ENCODE results near the gene GRIA1.
"Not testable (repeated sequence)": the region's sequence is repeated elsewhere in the genome, so short reads cannot be mapped to it uniquely, and the experiment has no call there.

Gene GRIA1

DNA sequence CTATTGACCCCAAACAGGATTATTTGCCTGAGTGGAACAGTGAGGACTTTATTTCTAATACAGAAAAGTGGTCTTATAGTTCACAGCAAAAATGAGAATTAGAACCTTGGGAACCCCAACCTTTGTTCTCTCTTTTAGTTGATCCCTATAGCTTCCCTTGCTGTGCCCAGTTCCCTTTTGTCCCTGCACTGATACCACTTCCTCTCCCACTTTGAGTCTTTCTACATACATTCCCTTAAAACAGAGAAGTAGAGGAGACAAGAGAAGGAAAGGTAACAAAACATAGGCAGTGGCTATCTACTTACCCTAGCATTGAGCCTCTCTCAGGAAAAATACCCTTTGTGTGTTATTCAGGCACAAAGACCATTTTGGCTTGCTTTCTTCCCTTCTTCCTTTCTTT, 301.8 kb downstream of the GRIA1 start:
- no peak for DNase-seq

- no peak for DNase-seq
Measured at GRCh38 chr5:153793699-153794098, 303.2 kb downstream of the GRIA1 start.

DNA sequence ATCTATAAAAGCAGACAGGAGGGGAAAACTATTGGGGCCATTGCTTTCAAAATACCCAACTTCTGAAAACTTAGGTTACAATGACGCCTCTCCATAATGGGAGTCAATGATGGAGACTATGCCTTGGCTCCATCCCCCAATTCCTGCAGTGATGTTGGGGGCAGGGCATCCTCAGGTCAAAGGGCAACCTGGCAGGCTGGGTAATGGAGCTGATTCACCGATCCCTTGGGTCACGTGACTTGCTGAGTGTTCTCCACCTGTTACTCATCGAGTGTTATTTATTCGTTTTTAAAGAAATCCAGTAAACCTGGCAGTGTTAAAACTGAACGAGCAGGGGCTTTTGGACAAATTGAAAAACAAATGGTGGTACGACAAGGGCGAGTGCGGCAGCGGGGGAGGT, 303.9 kb downstream of the GRIA1 start:
- no peak for DNase-seq

DNA sequence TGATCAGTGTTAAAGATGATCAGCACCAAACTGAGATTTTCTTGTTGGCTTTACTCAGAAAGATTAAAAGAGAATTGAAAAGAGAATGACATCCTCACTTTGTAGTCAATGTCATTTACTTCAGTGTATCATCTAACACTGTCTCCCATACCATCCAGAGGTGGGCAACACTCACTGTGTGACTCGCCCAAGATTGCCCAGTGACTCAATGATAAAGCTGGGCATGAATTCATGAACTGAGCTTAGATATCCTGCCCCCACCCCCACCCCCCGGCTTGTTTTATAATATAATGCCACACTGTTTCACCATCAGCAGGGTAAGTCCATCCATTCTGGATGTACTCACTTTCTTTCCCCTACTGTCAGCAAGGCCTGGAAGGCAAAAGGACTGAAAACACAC, 306.1 kb downstream of the GRIA1 start:
- no peak for DNase-seq

DNA sequence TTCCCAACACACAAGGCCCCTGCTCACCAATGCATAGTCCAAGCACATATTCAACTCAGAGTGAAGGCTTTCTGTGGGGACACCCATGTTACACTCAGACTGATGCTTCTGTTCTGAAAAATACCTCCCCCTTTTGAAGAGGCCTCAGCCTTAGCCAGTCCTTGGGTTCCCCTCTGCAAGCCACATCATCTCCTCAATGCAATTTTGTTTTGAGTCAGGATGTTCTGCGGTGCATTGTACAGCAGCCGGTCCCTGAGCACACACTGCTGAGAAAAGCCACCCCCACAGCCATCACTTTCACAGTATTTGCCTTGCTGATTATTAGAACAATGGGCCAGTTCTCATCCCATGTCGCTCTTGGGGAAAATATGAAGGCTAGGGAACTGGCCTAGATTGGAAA, 307.0 kb downstream of the GRIA1 start:
- no peak for DNase-seq

GRCh38 chr5:153798830-153799229, 308.4 kb downstream of the GRIA1 start:
- no peak for DNase-seq

DNA sequence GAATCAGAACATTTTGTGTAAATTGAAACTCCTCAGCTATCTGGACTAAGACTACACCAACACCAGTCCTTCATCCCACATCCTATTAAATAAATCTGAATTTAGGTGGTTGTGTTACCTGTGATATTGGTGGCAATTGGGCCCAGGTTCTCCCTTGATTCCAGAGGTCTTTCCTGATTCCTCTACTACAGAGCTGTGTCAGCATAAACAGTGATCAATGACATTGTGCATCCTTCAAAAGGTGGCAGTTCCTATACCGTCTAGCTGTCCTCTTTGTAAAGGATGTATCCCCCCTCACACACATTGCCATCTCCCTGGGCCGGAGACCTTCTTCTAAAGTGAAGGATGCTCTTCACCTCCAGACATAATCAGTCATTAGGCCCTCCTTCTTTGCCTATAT, 309.0 kb downstream of the GRIA1 start:
- no peak for DNase-seq

GRCh38 chr5:153802050-153802821, 311.8 kb downstream of the GRIA1 start:
- DNase-seq, result no peak

DNA sequence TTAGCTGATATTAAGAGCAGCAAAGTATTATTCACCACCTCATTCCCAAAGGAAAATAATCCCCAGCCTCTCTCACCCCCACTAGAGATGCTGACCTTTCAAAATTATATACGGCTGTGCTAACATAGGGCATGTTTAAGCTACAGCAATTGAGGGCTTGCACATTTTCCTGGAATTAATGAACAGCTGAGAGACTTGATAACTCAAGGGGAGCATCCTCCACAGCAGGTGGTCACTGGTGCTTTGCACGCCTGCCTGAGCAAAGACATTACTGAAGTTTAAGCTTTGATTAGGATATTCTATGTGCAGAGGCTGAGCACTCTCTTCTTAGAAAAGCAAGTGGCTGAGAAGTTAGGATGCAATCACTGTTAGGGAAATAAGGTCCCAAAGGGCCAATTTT, 317.3 kb downstream of the GRIA1 start:
- peak; percentile 3 for DNase-seq

DNA sequence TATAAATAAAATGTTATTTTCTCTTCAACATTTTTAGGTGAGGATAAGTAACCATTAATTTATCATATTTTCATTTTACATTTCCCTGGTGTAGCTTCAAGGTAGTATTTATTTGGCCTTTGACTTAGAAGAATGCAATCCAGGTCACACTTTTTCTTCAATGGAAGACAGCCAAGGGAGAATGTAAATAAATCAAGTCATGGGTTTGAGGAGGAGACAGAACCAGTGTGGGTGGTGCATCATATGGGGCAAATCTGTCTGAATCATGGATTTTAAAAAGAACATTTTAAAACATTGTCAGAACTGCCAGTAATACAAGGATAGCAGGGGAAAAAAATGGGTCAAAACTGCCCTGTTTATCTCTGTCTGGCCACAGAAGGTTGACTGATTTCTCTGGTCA, 318.7 kb downstream of the GRIA1 start:
- no peak for DNase-seq

- DNase-seq, result no peak
Measured at GRCh38 chr5:153813901-153814300, 323.4 kb downstream of the GRIA1 start.

DNA sequence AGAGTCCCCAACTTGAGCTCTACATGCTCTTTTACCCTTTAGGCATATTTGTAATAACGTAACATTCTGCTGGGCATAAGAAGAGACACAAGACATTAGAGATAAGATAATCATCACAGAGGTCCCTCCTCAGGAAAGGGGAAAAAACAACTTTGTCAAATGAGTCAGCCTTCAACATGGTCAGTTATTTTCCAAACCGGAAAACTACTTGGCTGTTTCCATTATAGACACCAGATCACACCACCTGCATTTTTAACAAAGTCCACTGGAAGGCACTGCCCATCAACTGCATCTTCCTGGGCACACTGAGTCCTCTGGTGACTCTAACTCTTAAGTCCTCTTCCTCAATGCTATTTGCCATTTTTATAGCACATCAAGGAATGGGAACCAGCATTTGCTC, 326.4 kb downstream of the GRIA1 start:
- DNase-seq, result no peak

DNA sequence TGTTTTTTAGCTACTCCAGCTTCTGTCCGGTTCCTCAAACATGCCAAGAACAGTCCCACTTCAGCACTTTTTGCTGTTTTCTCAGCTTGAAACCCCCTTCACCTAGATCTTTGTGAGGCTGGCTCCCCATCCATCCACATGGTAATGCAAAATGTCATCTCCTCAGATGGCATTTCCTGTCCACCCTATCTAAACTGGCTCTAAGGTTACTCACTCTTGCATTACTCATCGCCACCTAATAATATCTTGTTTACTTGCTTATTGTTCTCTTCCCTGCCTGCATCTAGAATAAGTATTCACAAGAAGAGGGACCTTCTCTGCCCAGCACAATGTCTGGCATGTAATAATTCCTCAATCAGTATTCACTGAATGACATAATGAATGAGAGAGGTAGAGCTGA, 328.2 kb downstream of the GRIA1 start:
- DNase-seq, result no peak

- no peak for DNase-seq
Measured at GRCh38 chr5:153823036-153823435, 332.6 kb downstream of the GRIA1 start.

DNA sequence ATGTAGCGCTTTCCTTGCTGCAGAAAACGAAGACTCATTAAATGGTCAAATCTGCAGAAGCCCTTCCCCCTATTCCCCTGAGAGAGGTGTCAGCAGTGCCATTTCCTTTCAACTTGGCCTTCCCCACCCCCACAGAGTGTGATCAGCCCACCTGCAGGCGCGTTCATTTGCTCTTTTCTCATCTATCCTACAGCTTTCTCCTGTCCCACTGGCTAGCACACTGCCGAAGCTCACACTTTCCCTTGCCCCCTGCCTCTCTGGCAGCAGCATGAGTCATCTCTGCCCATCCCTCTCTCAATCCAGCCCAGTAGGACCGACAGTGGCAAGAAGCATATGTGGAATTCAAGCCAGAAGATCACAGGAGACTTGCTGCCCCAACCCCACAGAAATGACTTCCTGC, 334.4 kb downstream of the GRIA1 start:
- DNase-seq, result peak; percentile 31

DNA sequence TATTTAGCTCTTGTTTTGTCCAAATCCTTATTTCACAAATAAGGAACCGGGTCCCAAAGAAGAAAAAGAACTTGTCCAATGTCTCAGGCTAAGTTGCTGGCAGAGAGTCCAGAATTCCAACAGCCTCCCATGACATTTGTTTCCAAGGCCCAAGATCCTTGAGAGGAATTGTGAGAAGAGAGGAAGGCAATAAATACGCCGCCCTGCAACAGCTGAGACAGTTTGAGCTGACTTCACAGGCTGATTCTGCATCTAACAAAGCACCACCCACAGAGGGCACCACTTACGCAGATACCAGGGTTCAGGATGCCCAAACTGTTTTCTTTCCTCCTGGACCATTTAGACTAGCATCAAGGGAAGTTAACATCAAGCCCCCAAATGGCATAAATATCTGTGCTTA, 336.9 kb downstream of the GRIA1 start:
- peak; percentile 16 for DNase-seq

GRCh38 chr5:153829510-153830065, 339.1 kb downstream of the GRIA1 start:
- DNase-seq, result no peak

DNA sequence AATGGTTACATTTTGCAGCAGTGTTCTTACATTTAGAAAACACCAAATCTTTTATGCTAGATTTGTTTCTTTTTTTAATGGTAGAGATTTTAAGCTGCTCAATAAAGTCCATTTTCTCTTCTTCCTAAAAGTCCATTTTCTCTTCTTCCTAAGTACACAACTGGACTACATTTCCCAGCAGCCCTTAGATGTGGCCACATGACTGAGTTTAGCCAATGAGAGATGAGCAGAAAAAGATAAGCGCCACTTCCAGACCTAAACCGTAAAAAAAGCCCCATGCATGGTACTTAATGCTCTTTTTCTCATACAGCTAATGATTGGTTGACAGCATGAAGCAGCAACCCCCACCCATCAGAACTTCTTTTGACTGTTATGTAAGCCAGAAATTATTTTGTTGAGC, 341.5 kb downstream of the GRIA1 start:
- peak; percentile 49 for DNase-seq

DNA sequence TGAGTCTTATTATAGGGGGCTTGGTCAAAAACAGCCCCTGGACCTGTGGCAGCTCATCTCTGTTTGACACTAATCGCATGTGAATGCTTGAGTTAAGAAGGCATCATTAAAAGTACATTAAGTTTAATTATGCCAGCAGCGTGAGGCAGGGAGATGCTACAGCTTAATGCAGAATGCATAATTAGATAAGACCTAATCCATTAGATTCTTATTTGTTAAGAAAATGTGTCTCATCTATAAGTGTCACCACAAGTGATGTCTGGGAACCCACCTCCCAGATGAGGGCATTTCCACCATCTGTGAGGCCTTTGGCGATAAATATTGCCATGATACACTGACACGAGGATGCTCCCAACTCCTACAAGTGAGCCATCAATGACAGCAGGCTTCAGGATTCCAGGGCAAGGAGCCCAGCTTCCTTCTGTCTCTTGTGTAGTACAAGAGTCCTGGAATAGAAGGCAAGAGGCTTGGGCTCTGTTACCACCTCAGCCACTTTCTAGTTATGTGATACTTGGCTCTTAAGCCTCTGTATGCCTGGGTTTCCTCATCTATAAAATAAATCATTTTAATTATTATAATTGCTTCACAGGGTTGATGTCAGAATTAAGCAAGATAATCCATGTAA, 345.5 kb downstream of the GRIA1 start:
- DNase-seq, result peak; percentile 95

- not testable (repeated sequence) for DNase-seq
Measured at GRCh38 chr5:153849303-153850113, 359.0 kb downstream of the GRIA1 start.

- DNase-seq, result peak; percentile 43
Measured at GRCh38 chr5:153860195-153860886, 369.9 kb downstream of the GRIA1 start.

GRCh38 chr5:153862906-153863305, 372.4 kb downstream of the GRIA1 start:
- not testable (repeated sequence) for DNase-seq

Data from NCI-H82 (cell line).